ENCODE data around the gene ASB15. TPM values are rescaled to one million over a fixed set of nuclear protein-coding genes. Genes with fewer than 3 reads are reported as not detected.

The ASB15 gene
- total RNA-seq, 3 donors from 2014 or later: 0.15 TPM; not detected in 2

- no peak for DNase-seq (ENCODE audit: low spot score in 2 of 2)
- no peak for TF ChIP-seq POLR2A (IDR thresholded peaks at IDR 0.05)
- TF ChIP-seq POLR2AphosphoS5 (IDR thresholded peaks at IDR 0.05): no peak
- TF ChIP-seq CTCF (IDR thresholded peaks at IDR 0.05): no peak
- Histone ChIP-seq H3K9me3 (no peaks in the 10 kb centered on the region), H3K27me3 (no peaks in the 10 kb centered on the region), H3K4me3 (no peak overlapping the region), H3K27ac (no peak overlapping the region), H3K4me1 (no peaks in the 10 kb centered on the region), H3K36me3 (no peaks in the 10 kb centered on the region)
- intact Hi-C loops (cut with DNase I; ENCODE audit: low total_unique reads): no loop called here
Observed at GRCh38 chr7:123579416-123579815, 22.2 kb upstream of the ASB15 start.

- intact Hi-C loops (cut with DNase I; ENCODE audit: low total_unique reads): no loop called here
- Histone ChIP-seq H3K4me3 (no peak overlapping the region), H3K4me1 (no peaks in the 10 kb centered on the region), H3K27ac (no peak overlapping the region), H3K9me3 (no peaks in the 10 kb centered on the region), H3K27me3 (no peaks in the 10 kb centered on the region), H3K36me3 (no peaks in the 10 kb centered on the region)
- TF ChIP-seq CTCF (IDR thresholded peaks at IDR 0.05): peak in 2 of 3 donors; percentile 56 to 59
- TF ChIP-seq POLR2AphosphoS5 (IDR thresholded peaks at IDR 0.05): no peak
- DNase-seq (ENCODE audit: low spot score in 2 of 2): no peak
Observed at GRCh38 chr7:123580406-123581161, 21.0 kb upstream of the ASB15 start.

- Histone ChIP-seq H3K27ac (no peak overlapping the region), H3K27me3 (no peaks in the 10 kb centered on the region), H3K36me3 (no peaks in the 10 kb centered on the region), H3K9me3 (no peaks in the 10 kb centered on the region), H3K4me3 (no peak overlapping the region), H3K4me1 (no peaks in the 10 kb centered on the region)
- no peak for DNase-seq (ENCODE audit: low spot score in 2 of 2)
- intact Hi-C loops (cut with DNase I; ENCODE audit: low total_unique reads): no loop called here
- peak in 1 of 3 donors; percentile 2 for TF ChIP-seq CTCF (IDR thresholded peaks at IDR 0.05)
- TF ChIP-seq POLR2AphosphoS5 (IDR thresholded peaks at IDR 0.05): no peak
- TF ChIP-seq POLR2A (IDR thresholded peaks at IDR 0.05): no peak
Observed at GRCh38 chr7:123581162-123581459, 20.5 kb upstream of the ASB15 start.

- TF ChIP-seq POLR2AphosphoS5 (IDR thresholded peaks at IDR 0.05) (no peak), CTCF (IDR thresholded peaks at IDR 0.05) (no peak), POLR2A (IDR thresholded peaks at IDR 0.05) (no peak)
- no peak overlapping the region for H3K4me3 ChIP-seq
- H3K4me1 ChIP-seq: no peaks in the 10 kb centered on the region
- no peak overlapping the region for H3K27ac ChIP-seq
- H3K36me3 ChIP-seq: no peaks in the 10 kb centered on the region
- no peaks in the 10 kb centered on the region for H3K9me3 ChIP-seq
- intact Hi-C loops (cut with DNase I; ENCODE audit: low total_unique reads): no loop called here
- no peaks in the 10 kb centered on the region for H3K27me3 ChIP-seq
- no peak for DNase-seq (ENCODE audit: low spot score in 2 of 2)
Observed at GRCh38 chr7:123583821-123584220, 17.8 kb upstream of the ASB15 start.

GRCh38 chr7:123588376-123588775 is 13.2 kb upstream of the ASB15 start:
- no peaks in the 10 kb centered on the region for H3K36me3 ChIP-seq
- no peaks in the 10 kb centered on the region for H3K4me1 ChIP-seq
- TF ChIP-seq CTCF (IDR thresholded peaks at IDR 0.05): no peak
- no peak for TF ChIP-seq POLR2A (IDR thresholded peaks at IDR 0.05)
- TF ChIP-seq POLR2AphosphoS5 (IDR thresholded peaks at IDR 0.05): no peak
- intact Hi-C loops (cut with DNase I; ENCODE audit: low total_unique reads): no loop called here
- H3K27ac ChIP-seq: no peak overlapping the region
- no peaks in the 10 kb centered on the region for H3K27me3 ChIP-seq
- H3K4me3 ChIP-seq: no peak overlapping the region
- H3K9me3 ChIP-seq: no peaks in the 10 kb centered on the region
- DNase-seq (ENCODE audit: low spot score in 2 of 2): no peak
